ENCODE results near the gene HPS3. TPM values are rescaled to one million over a fixed set of nuclear protein-coding genes. Genes with fewer than 3 reads are reported as not detected.

Gene HPS3
- polyA plus RNA-seq, 1 experiment, result 28.1 TPM

GRCh38 chr3:149101641-149102040, 27.8 kb upstream of the HPS3 start:
- no peaks in the 10 kb centered on the region; the same call in 1 of the 2 replicates for H3K9me3 ChIP-seq (ENCODE audit: control insufficient read depth, insufficient read depth, low read length)
- CTCF ChIA-PET, result interaction anchor here (0.6 to 0.7 kb wide), 2 partner anchors 146 to 616 kb away, joined by 3 to 4 read pairs; no protein-coding TSS in a partner anchor
- POLR2A ChIA-PET, result no interaction called here
- no peak overlapping the region for H3K27ac ChIP-seq (ENCODE audit: low read depth, low read length)
- TF ChIP-seq CTCF (IDR thresholded peaks at IDR 0.05; ENCODE audit: low read depth, low read length), result no peak
- H3K27me3 ChIP-seq (ENCODE audit: control insufficient read depth, insufficient read depth, low read length), result no peaks in the 10 kb centered on the region
- no peak for DNase-seq (ENCODE audit: low read depth, low spot score)
- no peak overlapping the region for H3K4me3 ChIP-seq (ENCODE audit: low read depth, low read length)

GRCh38 chr3:149104484-149104883, 25.0 kb upstream of the HPS3 start:
- ChIA-PET CTCF (no interaction called here), POLR2A (no interaction called here)
- Histone ChIP-seq H3K9me3 (ENCODE audit: control insufficient read depth, insufficient read depth, low read length) (peaks cover 5% of the 10 kb centered on the region; the same call in 1 of the 2 replicates), H3K27ac (ENCODE audit: low read depth, low read length) (no peak overlapping the region), H3K27me3 (ENCODE audit: control insufficient read depth, insufficient read depth, low read length) (no peaks in the 10 kb centered on the region), H3K4me3 (ENCODE audit: low read depth, low read length) (no peak overlapping the region)
- DNase-seq (ENCODE audit: low read depth, low spot score), result no peak
- TF ChIP-seq CTCF (IDR thresholded peaks at IDR 0.05; ENCODE audit: low read depth, low read length), result no peak

GRCh38 chr3:149114458-149114857, 15.0 kb upstream of the HPS3 start:
- Histone ChIP-seq H3K27ac (ENCODE audit: low read depth, low read length) (no peak overlapping the region), H3K27me3 (ENCODE audit: control insufficient read depth, insufficient read depth, low read length) (no peaks in the 10 kb centered on the region), H3K4me3 (ENCODE audit: low read depth, low read length) (no peak overlapping the region), H3K9me3 (ENCODE audit: control insufficient read depth, insufficient read depth, low read length) (peaks cover 2% of the 10 kb centered on the region)
- no peak for DNase-seq (ENCODE audit: low read depth, low spot score)
- POLR2A ChIA-PET, result no interaction called here
- CTCF ChIA-PET, result interaction anchor here (0.7 kb wide), 1 partner anchor 159 kb away, joined by 3 read pairs; no protein-coding TSS in a partner anchor
- no peak for TF ChIP-seq CTCF (IDR thresholded peaks at IDR 0.05; ENCODE audit: low read depth, low read length)

GRCh38 chr3:149115114-149115513, 14.3 kb upstream of the HPS3 start:
- no peak for TF ChIP-seq CTCF (IDR thresholded peaks at IDR 0.05; ENCODE audit: low read depth, low read length)
- Histone ChIP-seq H3K9me3 (ENCODE audit: control insufficient read depth, insufficient read depth, low read length) (no peaks in the 10 kb centered on the region; the same call in 1 of the 2 replicates), H3K27ac (ENCODE audit: low read depth, low read length) (no peak overlapping the region), H3K4me3 (ENCODE audit: low read depth, low read length) (no peak overlapping the region), H3K27me3 (ENCODE audit: control insufficient read depth, insufficient read depth, low read length) (no peaks in the 10 kb centered on the region)
- DNase-seq (ENCODE audit: low read depth, low spot score), result no peak
- ChIA-PET CTCF (interaction anchor here (0.7 kb wide), 1 partner anchor 160 kb away, joined by 3 read pairs; no protein-coding TSS in a partner anchor), POLR2A (no interaction called here)

GRCh38 chr3:149118724-149119123, 10.7 kb upstream of the HPS3 start:
- ChIA-PET CTCF (interaction anchor here (0.5 to 6.4 kb wide), 7 partner anchors 38 to 386 kb away, joined by 3 to 153 read pairs (median 27); no protein-coding TSS in a partner anchor), POLR2A (no interaction called here)
- Histone ChIP-seq H3K27me3 (ENCODE audit: control insufficient read depth, insufficient read depth, low read length) (no peaks in the 10 kb centered on the region), H3K9me3 (ENCODE audit: control insufficient read depth, insufficient read depth, low read length) (no peaks in the 10 kb centered on the region), H3K4me3 (ENCODE audit: low read depth, low read length) (no peak overlapping the region), H3K27ac (ENCODE audit: low read depth, low read length) (no peak overlapping the region)
- no peak for DNase-seq (ENCODE audit: low read depth, low spot score)
- no peak for TF ChIP-seq CTCF (IDR thresholded peaks at IDR 0.05; ENCODE audit: low read depth, low read length)

All from AG04450 (cell line).